Mucosa of descending colon (tissue), 3 donors: ENCODE measurements around the gene CREB5. TPM values are rescaled to one million over a fixed set of nuclear protein-coding genes. Genes with fewer than 3 reads are reported as not detected.

Experiments
- ATAC-seq: fragments of 200-7000 bp; cut with Tn5 transposase; one replicate; pipeline ENCODE4 v1.9.1; 2020; ENCODE audit warnings: mild to moderate bottlenecking, moderate library complexity
- DNase-seq, 3 donors: peaks; one replicate each; pipeline ENCODE4 v3.0.0-alpha.2; 2020
- H3K36me3 ChIP-seq: fragments of 200-600 bp; one replicate; pipeline ENCODE4 v1.8.0; 2021; ENCODE audit warnings: low read depth, mild to moderate bottlenecking
- H3K4me1 ChIP-seq: fragments of 200-600 bp; one replicate; pipeline ENCODE4 v1.8.0; 2021; ENCODE audit warnings: low read depth, mild to moderate bottlenecking
- H3K4me3 ChIP-seq: fragments of 200-600 bp; one replicate; pipeline ENCODE4 v1.8.0; 2021; ENCODE audit warnings: mild to moderate bottlenecking
- H3K9me3 ChIP-seq: fragments of 200-600 bp; one replicate; pipeline ENCODE4 v1.8.0; 2021; ENCODE audit warnings: mild to moderate bottlenecking
- intact Hi-C, 2 donors: fragments of 100-400 bp; cut with DNase I in 1 of 2; cut with micrococcal nuclease in 1 of 2; formaldehyde crosslinking; loops; one replicate each; pipeline versions ENCODE4 v1.11.0 to v1.11.1; 2022; cut with DNase I, micrococcal nuclease
- total RNA-seq, 3 donors: library from RNA; stranded (reverse); fragmentation: NEBNext Ultra II Directional in 2 of 3; extraction: Animal tissue kit (Norgen Biotek cat#: 25700) in 2 of 3; gene quantifications; one replicate each; pipeline versions ENCODE4 v1.2.1 to v1.2.4, GENCODE V29; 2021 to 2023
- TF ChIP-seq, protein P1 (sequence below): fragments of 200-600 bp; IDR thresholded peaks from one replicate; pipeline ENCODE4 v1.8.0; 2022; ENCODE audit warnings: antibody characterized with exemption, mild to moderate bottlenecking
- donor health status: DM: no; HTN: no; CAD: no; lungs with moderate emphysema.
- donor health status: DM: no; HTN: no; CAD: no.
- donor health status: DM: no; HTN: yes; CAD: no.

CREB5 gene
- total RNA-seq, 3 donors from 2014 or later, result 0.61 to 5.4 (median 1.9) TPM

DNA sequence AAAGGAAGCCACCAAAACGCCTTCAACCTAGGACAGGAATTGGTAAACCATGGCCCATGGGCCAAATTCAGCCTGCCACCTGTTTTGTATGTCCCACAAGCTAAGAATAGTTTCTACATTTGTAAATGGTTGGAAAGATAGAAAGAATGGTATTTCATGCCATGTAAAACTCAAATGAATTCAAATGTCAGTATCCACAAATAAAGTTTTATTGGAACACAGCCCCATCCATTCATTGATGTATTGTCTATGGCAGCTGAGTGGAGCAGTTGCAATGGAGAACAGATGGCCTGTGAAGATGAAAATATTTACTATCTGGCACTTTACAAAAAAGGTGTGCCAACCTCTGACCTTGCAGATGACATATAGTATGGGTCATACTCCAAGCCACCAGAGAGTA, 236.9 kb downstream of the CREB5 start:
- no peak overlapping the region for H3K4me3 ChIP-seq
- TF ChIP-seq, protein P1, sequence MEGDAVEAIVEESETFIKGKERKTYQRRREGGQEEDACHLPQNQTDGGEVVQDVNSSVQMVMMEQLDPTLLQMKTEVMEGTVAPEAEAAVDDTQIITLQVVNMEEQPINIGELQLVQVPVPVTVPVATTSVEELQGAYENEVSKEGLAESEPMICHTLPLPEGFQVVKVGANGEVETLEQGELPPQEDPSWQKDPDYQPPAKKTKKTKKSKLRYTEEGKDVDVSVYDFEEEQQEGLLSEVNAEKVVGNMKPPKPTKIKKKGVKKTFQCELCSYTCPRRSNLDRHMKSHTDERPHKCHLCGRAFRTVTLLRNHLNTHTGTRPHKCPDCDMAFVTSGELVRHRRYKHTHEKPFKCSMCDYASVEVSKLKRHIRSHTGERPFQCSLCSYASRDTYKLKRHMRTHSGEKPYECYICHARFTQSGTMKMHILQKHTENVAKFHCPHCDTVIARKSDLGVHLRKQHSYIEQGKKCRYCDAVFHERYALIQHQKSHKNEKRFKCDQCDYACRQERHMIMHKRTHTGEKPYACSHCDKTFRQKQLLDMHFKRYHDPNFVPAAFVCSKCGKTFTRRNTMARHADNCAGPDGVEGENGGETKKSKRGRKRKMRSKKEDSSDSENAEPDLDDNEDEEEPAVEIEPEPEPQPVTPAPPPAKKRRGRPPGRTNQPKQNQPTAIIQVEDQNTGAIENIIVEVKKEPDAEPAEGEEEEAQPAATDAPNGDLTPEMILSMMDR, result no peak
- no peaks in the 10 kb centered on the region for H3K36me3 ChIP-seq
- no peaks in the 10 kb centered on the region for H3K4me1 ChIP-seq
- intact Hi-C loops, result no loop called here
- DNase-seq (no peak), ATAC-seq (no peak)
- H3K9me3 ChIP-seq, result no peaks in the 10 kb centered on the region

DNA sequence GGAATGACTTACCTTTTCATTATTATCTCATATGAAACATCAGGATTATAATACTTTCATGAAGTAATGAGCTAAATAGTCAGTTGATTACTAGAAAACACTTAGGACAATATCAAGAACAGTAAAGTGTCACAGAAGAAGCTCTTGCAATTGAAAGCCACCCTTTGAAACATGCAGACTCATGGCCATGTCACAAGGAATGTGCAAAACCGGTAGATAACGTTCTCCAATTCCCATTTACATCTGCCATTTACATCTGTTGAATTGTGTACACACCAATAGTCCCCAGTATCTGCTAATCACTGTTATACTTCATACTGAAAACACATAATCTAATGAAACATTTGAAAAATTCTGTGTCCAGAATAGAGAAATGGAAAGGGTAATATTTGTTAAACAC, 237.5 kb downstream of the CREB5 start:
- TF ChIP-seq, protein P1, result no peak
- H3K4me1 ChIP-seq, result no peaks in the 10 kb centered on the region
- DNase-seq (no peak), ATAC-seq (no peak)
- no peaks in the 10 kb centered on the region for H3K9me3 ChIP-seq
- intact Hi-C loops, result no loop called here
- no peaks in the 10 kb centered on the region for H3K36me3 ChIP-seq
- no peak overlapping the region for H3K4me3 ChIP-seq

DNA sequence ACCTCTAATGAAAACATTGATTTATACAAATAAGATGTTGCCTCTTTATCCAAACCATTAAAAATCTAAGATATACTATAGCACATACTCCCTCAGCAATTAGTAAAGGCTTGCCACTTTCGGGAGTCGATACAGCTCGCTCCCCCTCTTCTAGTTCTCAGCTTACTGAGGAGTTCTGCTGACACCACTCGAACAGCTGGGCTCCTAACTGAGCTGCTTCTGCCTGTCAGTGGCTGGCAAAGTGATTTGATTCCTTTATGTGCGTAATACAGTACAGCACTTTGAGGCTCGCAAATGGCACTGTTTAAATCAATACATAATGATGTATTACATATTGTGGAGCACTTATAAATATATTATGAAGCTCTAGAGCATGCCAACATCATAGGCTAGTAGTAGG, 241.8 kb downstream of the CREB5 start:
- Histone ChIP-seq H3K4me1 (no peaks in the 10 kb centered on the region), H3K4me3 (no peak overlapping the region), H3K9me3 (no peaks in the 10 kb centered on the region), H3K36me3 (no peaks in the 10 kb centered on the region)
- intact Hi-C loops, result no loop called here
- ATAC-seq, result no peak
- TF ChIP-seq, protein P1, result no peak
- no peak for DNase-seq

DNA sequence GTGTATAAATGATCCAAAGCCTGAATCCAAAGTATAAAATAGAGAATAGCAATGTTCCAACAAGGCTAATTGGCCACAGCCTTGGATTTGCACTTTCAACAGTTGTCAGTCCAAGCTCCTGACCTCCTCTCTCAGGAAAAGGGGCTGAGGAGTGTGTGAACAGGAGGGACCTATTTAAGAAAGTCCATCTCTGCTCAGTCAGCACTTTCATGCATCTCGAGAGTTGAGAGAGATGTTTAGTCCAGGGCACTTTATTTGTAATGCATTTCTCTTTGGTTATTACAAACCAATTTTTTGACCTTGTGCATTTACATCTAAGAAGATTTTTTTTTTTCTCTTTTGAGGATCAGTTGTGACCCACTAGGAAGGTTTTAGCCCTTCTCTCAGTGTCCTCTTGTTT, 244.2 kb downstream of the CREB5 start:
- H3K4me3 ChIP-seq, result no peak overlapping the region
- no peaks in the 10 kb centered on the region for H3K4me1 ChIP-seq
- TF ChIP-seq, protein P1, result no peak

DNA sequence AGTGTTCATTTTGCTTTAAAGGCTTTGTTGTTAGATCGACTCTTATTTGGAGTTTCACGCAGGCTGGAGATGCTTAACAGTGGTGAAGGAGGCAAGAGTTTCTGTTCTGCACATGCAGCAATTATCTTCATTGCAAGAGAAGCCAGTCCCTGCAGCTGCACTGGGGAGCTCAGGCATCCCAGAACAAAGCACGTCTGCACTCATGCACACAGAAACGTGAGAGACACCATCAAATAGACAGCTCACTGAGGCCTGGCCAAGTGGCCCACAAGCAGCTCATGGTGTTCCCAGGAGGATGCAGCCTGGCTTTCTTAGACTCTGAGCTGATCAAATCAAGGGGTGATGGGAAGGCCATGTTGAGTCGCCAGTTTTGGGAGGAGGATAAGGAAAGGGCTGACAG, 246.1 kb downstream of the CREB5 start:
- no peak for ATAC-seq
- no peak for DNase-seq
- H3K4me1 ChIP-seq, result no peaks in the 10 kb centered on the region
- no peak overlapping the region for H3K4me3 ChIP-seq
- peaks cover 10% of the 10 kb centered on the region for H3K9me3 ChIP-seq
- H3K36me3 ChIP-seq, result no peaks in the 10 kb centered on the region
- TF ChIP-seq, protein P1, result no peak
- intact Hi-C loops, result no loop called here

More for the DNA sequence above, 244.2 kb downstream of the CREB5 start:
- ATAC-seq (no peak), DNase-seq (no peak)
- intact Hi-C loops, result no loop called here
- Histone ChIP-seq H3K36me3 (no peaks in the 10 kb centered on the region), H3K9me3 (peaks cover 10% of the 10 kb centered on the region)

DNA sequence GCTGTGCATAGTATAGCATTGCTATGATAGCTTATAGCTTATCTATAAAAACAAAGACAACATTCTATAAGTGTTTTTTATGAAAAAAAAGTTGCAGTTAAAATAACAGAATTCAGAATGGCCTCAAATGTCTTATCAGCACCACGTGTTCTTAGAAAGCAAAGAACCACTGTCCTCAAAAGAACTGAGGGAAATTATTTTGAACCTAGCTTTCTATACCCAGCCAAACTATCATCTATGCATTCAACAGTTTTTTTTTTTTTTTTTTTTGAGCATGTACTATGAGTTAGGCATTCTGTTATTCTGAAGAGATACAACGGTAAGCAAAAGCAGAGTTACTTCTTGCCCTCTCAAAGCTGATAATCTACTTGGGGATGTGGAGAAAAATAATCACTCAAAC, 247.8 kb downstream of the CREB5 start:
- intact Hi-C loops, result no loop called here
- H3K4me3 ChIP-seq, result no peak overlapping the region
- no peak for DNase-seq
- H3K4me1 ChIP-seq, result no peaks in the 10 kb centered on the region
- H3K36me3 ChIP-seq, result no peaks in the 10 kb centered on the region
- peaks cover 10% of the 10 kb centered on the region for H3K9me3 ChIP-seq
- TF ChIP-seq, protein P1, result no peak
- no peak for ATAC-seq
